MCF 10A (cell line): ENCODE measurements around the gene ZYG11A. TPM values are rescaled to one million over a fixed set of nuclear protein-coding genes. Genes with fewer than 3 reads are reported as not detected.
A peak's percentile ranks its signal among the peaks of the same experiment; 100 is the strongest.
"Not testable (repeated sequence)": the region's sequence is repeated elsewhere in the genome, so short reads cannot be mapped to it uniquely, and the experiment has no call there.

Source experiments
- BruUV-seq: library from RNA; stranded (reverse); fragments of 400-500 nt; replicated peaks from 2 replicates; lab custom pipeline; 2021; lab: Mats Ljungman, UMichigan
- CTCF ChIA-PET: fragments of 300-600 bp; sonication (Branson Sonifier 250); formaldehyde crosslinking; extraction: SDS; loops from one replicate; lab custom pipeline; 2021; ENCODE audit warnings: antibody characterized with exemption, inconsistent platforms; lab: Yijun Ruan, JAX
- POLR2A ChIA-PET: fragments of 300-600, 350-650 bp; sonication (Branson Sonifier 250); formaldehyde crosslinking; extraction: SDS; loops from one replicate; lab custom pipeline; 2020; ENCODE audit warnings: antibody characterized with exemption, inconsistent platforms; lab: Yijun Ruan, JAX
- DNase-seq: peaks from one replicate; pipeline ENCODE4 v3.0.0-alpha.2; 2018; ENCODE audit not compliant: unreplicated experiment
- H3K27ac Mint-ChIP-seq: one replicate; pipeline ENCODE4 v1.8.0; 2022; ENCODE audit warnings: mild to moderate bottlenecking, low read depth, mixed read lengths; ENCODE audit not compliant: unreplicated experiment
- H3K27me3 Mint-ChIP-seq: one replicate; pipeline ENCODE4 v1.8.0; 2022; ENCODE audit warnings: mixed read lengths; ENCODE audit not compliant: insufficient read depth, unreplicated experiment
- H3K36me3 Mint-ChIP-seq: one replicate; pipeline ENCODE4 v1.8.0; 2022; ENCODE audit warnings: mild to moderate bottlenecking, moderate library complexity, mixed read lengths; ENCODE audit not compliant: insufficient read depth, unreplicated experiment
- H3K4me1 Mint-ChIP-seq: one replicate; pipeline ENCODE4 v1.8.0; 2022; ENCODE audit warnings: mixed read lengths; ENCODE audit not compliant: insufficient read depth, unreplicated experiment
- H3K4me3 Mint-ChIP-seq: one replicate; pipeline ENCODE4 v1.8.0; 2022; ENCODE audit warnings: mild to moderate bottlenecking, moderate library complexity, mixed read lengths; ENCODE audit not compliant: unreplicated experiment
- H3K9me3 Mint-ChIP-seq: one replicate; pipeline ENCODE4 v1.8.0; 2022; ENCODE audit warnings: mixed read lengths; ENCODE audit not compliant: unreplicated experiment
- intact Hi-C: fragments of 100-400 bp; cut with micrococcal nuclease; formaldehyde crosslinking; loops from 2 replicates; pipeline ENCODE4 v1.14.1; 2022
- total RNA-seq: library from RNA; stranded (reverse); gene quantifications from 2 replicates; pipeline ENCODE4 v1.2.3, GENCODE V29; 2022
- TF ChIP-seq, protein P1 (sequence below): fragments of 200-600 bp; IDR thresholded peaks from one replicate; pipeline ENCODE4 v1.8.0; 2022; ENCODE audit warnings: antibody characterized with exemption, mild to moderate bottlenecking; ENCODE audit not compliant: unreplicated experiment

Gene ZYG11A
- total RNA-seq, 1 experiment from 2014 or later, result not detected

DNA sequence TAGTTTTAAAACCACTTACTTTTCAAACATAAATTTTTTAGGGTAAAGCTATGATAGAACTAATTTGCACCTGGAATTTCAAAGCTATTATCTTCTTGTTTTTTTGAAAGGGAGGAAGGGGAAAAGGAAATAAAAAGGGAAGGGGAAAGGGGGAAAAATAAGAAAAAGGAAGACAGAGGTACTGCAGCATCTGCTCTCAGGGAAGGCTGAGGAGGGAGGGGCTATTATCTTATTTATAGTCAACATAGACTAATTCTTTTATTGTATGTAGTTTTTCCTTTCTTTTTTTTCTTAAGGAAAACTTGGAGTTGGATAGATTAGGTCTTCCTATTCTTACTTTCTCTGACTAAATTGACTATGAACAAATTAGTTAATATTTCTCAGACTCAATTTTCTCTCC, 41.5 kb upstream of the ZYG11A start:
- no peaks in the 10 kb centered on the region for H3K4me1 Mint-ChIP-seq
- no peak overlapping the region for H3K4me3 Mint-ChIP-seq
- peaks cover 44% of the 10 kb centered on the region for H3K36me3 Mint-ChIP-seq
- TF ChIP-seq, protein P1, sequence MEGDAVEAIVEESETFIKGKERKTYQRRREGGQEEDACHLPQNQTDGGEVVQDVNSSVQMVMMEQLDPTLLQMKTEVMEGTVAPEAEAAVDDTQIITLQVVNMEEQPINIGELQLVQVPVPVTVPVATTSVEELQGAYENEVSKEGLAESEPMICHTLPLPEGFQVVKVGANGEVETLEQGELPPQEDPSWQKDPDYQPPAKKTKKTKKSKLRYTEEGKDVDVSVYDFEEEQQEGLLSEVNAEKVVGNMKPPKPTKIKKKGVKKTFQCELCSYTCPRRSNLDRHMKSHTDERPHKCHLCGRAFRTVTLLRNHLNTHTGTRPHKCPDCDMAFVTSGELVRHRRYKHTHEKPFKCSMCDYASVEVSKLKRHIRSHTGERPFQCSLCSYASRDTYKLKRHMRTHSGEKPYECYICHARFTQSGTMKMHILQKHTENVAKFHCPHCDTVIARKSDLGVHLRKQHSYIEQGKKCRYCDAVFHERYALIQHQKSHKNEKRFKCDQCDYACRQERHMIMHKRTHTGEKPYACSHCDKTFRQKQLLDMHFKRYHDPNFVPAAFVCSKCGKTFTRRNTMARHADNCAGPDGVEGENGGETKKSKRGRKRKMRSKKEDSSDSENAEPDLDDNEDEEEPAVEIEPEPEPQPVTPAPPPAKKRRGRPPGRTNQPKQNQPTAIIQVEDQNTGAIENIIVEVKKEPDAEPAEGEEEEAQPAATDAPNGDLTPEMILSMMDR, result no peak
- BruUV-seq, result no TSS peak
- CTCF ChIA-PET, result interaction anchor here (0.6 to 1.1 kb wide), 2 partner anchors 52 to 373 kb away, joined by 3 read pairs; no protein-coding TSS in a partner anchor
- H3K27ac Mint-ChIP-seq, result no peak overlapping the region
- no peak for DNase-seq
- H3K27me3 Mint-ChIP-seq, result no peaks in the 10 kb centered on the region
- POLR2A ChIA-PET, result interaction anchor here (0.6 kb wide), 1 partner anchor 70 kb away, joined by 3 read pairs; no protein-coding TSS in a partner anchor
- intact Hi-C loops, result no loop called here
- H3K9me3 Mint-ChIP-seq, result no peaks in the 10 kb centered on the region

DNA sequence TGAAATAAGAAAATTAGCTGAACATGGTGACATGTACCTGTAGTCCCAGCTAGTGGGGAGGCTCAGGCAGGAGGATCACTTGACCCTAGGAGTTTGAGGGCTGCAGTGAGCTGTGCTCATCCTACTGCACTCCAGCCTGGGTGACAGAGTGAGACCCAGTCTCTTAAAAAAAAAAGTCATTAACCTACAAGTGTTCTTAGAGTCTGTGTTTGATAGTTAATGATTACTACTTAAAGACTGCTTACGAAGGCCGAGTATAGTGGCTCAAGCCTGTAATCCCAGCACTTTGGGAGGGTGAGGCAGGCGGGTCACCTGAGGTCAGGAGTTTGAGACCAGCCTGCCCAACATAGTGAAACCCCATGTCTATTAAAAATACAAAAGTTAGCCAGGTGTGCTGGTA, 38.5 kb upstream of the ZYG11A start:
- DNase-seq, BruUV-seq, H3K27me3 Mint-ChIP-seq, H3K4me1 Mint-ChIP-seq, H3K4me3 Mint-ChIP-seq, CTCF ChIA-PET, intact Hi-C loops, H3K9me3 Mint-ChIP-seq, H3K27ac Mint-ChIP-seq: not testable (repeated sequence)
- POLR2A ChIA-PET, result interaction anchor here (0.6 to 1.6 kb wide), 2 partner anchors 71 to 76 kb away, joined by 3 to 4 read pairs; no protein-coding TSS in a partner anchor
- peaks cover 40% of the 10 kb centered on the region for H3K36me3 Mint-ChIP-seq

DNA sequence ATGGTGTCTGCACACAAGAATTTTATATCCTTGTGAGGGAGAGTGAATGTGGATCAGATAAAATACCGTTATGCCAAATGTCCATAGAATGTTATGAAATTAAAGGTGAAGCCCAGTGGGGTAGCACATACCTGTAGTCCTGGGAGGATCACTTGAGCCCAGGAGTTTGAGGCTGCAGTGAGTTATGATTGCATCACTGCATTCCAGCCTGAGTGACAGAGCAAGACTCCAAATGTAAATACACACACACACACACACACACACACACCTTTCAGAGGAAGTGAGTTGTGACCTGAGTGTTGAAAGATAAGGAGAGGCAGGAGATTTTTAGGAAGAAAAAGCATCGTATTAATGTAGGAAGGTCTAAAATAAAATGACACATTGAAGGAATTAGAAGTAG, 28.1 kb upstream of the ZYG11A start:
- no TSS peak for BruUV-seq

DNA sequence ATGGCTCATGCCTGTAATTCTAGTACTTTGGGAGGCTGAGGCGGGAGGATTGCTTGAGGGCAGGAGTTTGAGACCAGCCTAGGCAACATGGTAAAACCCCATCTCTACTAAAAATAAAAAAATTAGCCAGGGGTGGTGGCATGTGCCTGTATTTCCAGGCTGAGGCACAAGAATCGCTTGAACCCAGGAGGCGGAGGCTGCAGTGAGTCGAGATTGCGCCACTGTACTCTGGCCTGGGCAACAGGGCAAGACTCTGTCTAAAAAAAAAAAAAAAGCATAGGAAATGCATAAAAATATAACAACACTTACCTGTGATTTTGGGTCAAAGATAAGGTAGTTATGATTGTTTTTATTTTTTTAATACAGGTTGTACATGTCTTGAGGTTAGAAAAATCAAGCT, 21.7 kb upstream of the ZYG11A start:
- H3K9me3 Mint-ChIP-seq, H3K4me1 Mint-ChIP-seq, H3K27ac Mint-ChIP-seq, H3K27me3 Mint-ChIP-seq, POLR2A ChIA-PET, intact Hi-C loops, H3K4me3 Mint-ChIP-seq, BruUV-seq, DNase-seq: not testable (repeated sequence)
- CTCF ChIA-PET, result interaction anchor here (0.6 kb wide), 1 partner anchor 900 kb away, joined by 4 read pairs; no protein-coding TSS in a partner anchor
- H3K36me3 Mint-ChIP-seq, result peaks cover 46% of the 10 kb centered on the region

More for the DNA sequence above, 28.1 kb upstream of the ZYG11A start:
- peaks cover 44% of the 10 kb centered on the region for H3K36me3 Mint-ChIP-seq
- H3K27me3 Mint-ChIP-seq, result no peaks in the 10 kb centered on the region
- no peak overlapping the region for H3K4me3 Mint-ChIP-seq
- H3K9me3 Mint-ChIP-seq, result no peaks in the 10 kb centered on the region
- H3K27ac Mint-ChIP-seq, result peak overlapping the region; percentile 44
- peaks cover 7% of the 10 kb centered on the region for H3K4me1 Mint-ChIP-seq
- TF ChIP-seq, protein P1, result no peak
- ChIA-PET CTCF (interaction anchor here (0.9 kb wide), 1 partner anchor 108 kb away, joined by 3 read pairs; no protein-coding TSS in a partner anchor), POLR2A (no interaction called here)
- DNase-seq, result peak; percentile 56
- intact Hi-C loops, result no loop called here

DNA sequence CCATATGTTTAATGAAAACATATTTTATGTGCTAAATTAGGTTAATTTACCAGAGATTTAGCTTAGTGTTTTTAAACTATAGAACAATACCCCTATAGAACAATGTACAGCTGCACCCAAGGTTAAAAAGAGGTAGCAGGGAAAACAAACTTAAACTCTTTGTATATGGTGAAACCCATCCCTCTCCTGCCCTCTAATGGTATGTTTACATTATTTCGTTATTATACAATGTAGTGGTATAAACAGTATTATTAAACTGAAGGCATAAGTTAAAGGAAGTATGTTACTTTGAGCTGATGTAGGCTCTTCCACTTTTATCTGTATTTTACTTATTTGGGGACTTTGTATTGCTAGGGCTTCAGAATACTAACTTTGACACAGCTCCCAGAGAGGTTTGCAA, 16.7 kb upstream of the ZYG11A start:
- peak; percentile 31 for DNase-seq
- H3K36me3 Mint-ChIP-seq, result peaks cover 28% of the 10 kb centered on the region
- H3K4me3 Mint-ChIP-seq, result no peak overlapping the region
- H3K4me1 Mint-ChIP-seq, result no peaks in the 10 kb centered on the region
- no peaks in the 10 kb centered on the region for H3K27me3 Mint-ChIP-seq
- ChIA-PET POLR2A (interaction anchor here (0.6 to 1.7 kb wide), 4 partner anchors 11 to 124 kb away, joined by 3 read pairs; no protein-coding TSS in a partner anchor), CTCF (interaction anchor here (0.6 to 2.3 kb wide), 8 partner anchors 46 to 156 kb away, joined by 3 to 6 read pairs (median 4); partner anchors contain the start of gene ECHDC2)
- no TSS peak for BruUV-seq
- no peak overlapping the region for H3K27ac Mint-ChIP-seq
- intact Hi-C loops, result loop anchor here (1.0 kb wide), 1 partner anchor 125 kb away; no protein-coding TSS in a partner anchor
- H3K9me3 Mint-ChIP-seq, result no peaks in the 10 kb centered on the region
- TF ChIP-seq, protein P1, result peak; percentile 12
